Neural cell (in vitro differentiated cells): ENCODE data around the gene ARHGEF17. TPM values are rescaled to one million over a fixed set of nuclear protein-coding genes. Genes with fewer than 3 reads are reported as not detected.

ENCODE experiments used
- H2AFZ ChIP-seq: fragments of 200-600, 300-800 bp; sonication (generic), shearing (Covaris generic); 2 replicates; pipeline ENCODE4 v1.6.0; 2014; ENCODE audit warnings: low read depth, mild to moderate bottlenecking, antibody characterized with exemption, low read length, moderate library complexity
- H3F3A ChIP-seq: fragments of 200-600 bp; shearing (Covaris generic); 2 replicates; pipeline ENCODE4 v1.6.1; 2016; ENCODE audit warnings: mild to moderate bottlenecking, moderate library complexity, mixed read lengths, antibody characterized with exemption, low read length; ENCODE audit not compliant: insufficient read depth, poor library complexity, severe bottlenecking
- H3K27ac ChIP-seq: fragments of 200-600, 300-800 bp; sonication (generic), shearing (Covaris generic); 2 replicates; pipeline ENCODE4 v1.5.1; 2014; ENCODE audit warnings: mild to moderate bottlenecking, low read length, moderate library complexity
- H3K27me3 ChIP-seq: fragments of 300-800, 200-600 bp; sonication (generic), shearing (Covaris generic); 2 replicates; pipeline ENCODE4 v1.6.0; 2014; ENCODE audit warnings: mild to moderate bottlenecking, low read depth, low read length, moderate library complexity; ENCODE audit not compliant: insufficient read depth
- H3K36me3 ChIP-seq: fragments of 300-800, 200-600 bp; sonication (generic), shearing (Covaris generic); 2 replicates; pipeline ENCODE4 v1.5.1; 2014; ENCODE audit warnings: mild to moderate bottlenecking, antibody characterized with exemption, low read length, moderate library complexity; ENCODE audit not compliant: insufficient read depth
- H3K4me2 ChIP-seq: fragments of 300-800, 200-600 bp; sonication (generic), shearing (Covaris generic); 2 replicates; pipeline ENCODE4 v1.6.0; 2014; ENCODE audit warnings: mild to moderate bottlenecking, low read length
- H3K4me3 ChIP-seq: fragments of 300-800, 200-600 bp; sonication (generic), shearing (Covaris generic); 2 replicates; pipeline ENCODE4 v1.5.1; 2014; ENCODE audit warnings: mild to moderate bottlenecking, low read length, moderate library complexity
- H3K79me2 ChIP-seq: fragments of 200-600 bp; shearing (Covaris generic); replicated peaks from 2 replicates; pipeline ENCODE4 v1.6.0; 2014; ENCODE audit warnings: mild to moderate bottlenecking, low read length, moderate library complexity; ENCODE audit not compliant: insufficient read depth
- H3K9ac ChIP-seq: fragments of 300-800, 200-600 bp; sonication (generic), shearing (Covaris generic); 2 replicates; pipeline ENCODE4 v1.6.1; 2016; ENCODE audit warnings: mild to moderate bottlenecking, low read length, mixed read lengths
- H3K9me2 ChIP-seq: fragments of 200-600 bp; shearing (Covaris generic); 2 replicates; pipeline ENCODE4 v1.6.1; 2016; ENCODE audit warnings: mild to moderate bottlenecking, low read length, mixed read lengths; ENCODE audit not compliant: insufficient read depth
- H3K9me3 ChIP-seq: fragments of 200-600, 300-800 bp; sonication (generic), shearing (Covaris generic); 2 replicates; pipeline ENCODE4 v1.6.1; 2016; ENCODE audit warnings: mild to moderate bottlenecking, mixed run types, low read length, moderate library complexity, mixed read lengths
- H4K20me1 ChIP-seq: fragments of 200-600 bp; shearing (Covaris generic); 2 replicates; pipeline ENCODE4 v1.6.1; 2016; ENCODE audit warnings: mild to moderate bottlenecking, mixed run types; ENCODE audit not compliant: insufficient read depth
- EP300 ChIP-seq: fragments of 450-650 bp; conservative IDR thresholded peaks from 2 replicates; pipeline ENCODE4 v1.6.1; 2014; ENCODE audit warnings: antibody characterized with exemption, mild to moderate bottlenecking, moderate library complexity; ENCODE audit not compliant: poor library complexity, severe bottlenecking
- EZH2 ChIP-seq: fragments of 200-600, 300-800 bp; shearing (Covaris generic), sonication (generic); IDR thresholded peaks from 2 replicates; pipeline ENCODE4 v1.6.1; 2014; ENCODE audit warnings: antibody characterized with exemption, low read length, borderline replicate concordance, mild to moderate bottlenecking; ENCODE audit not compliant: insufficient read depth, poor library complexity, severe bottlenecking
- MXI1 ChIP-seq: fragments of 450-650 bp; conservative IDR thresholded peaks from 2 replicates; pipeline ENCODE4 v1.6.1; 2014; ENCODE audit warnings: antibody characterized with exemption, mild to moderate bottlenecking; ENCODE audit not compliant: poor library complexity, severe bottlenecking
- POLR2AphosphoS5 ChIP-seq: IDR thresholded peaks from 2 replicates; pipeline ENCODE4 v1.6.1; 2012
- RAD21 ChIP-seq: fragments of 450-650 bp; conservative IDR thresholded peaks from 2 replicates; pipeline ENCODE4 v1.6.1; 2014; ENCODE audit warnings: antibody characterized with exemption, mild to moderate bottlenecking, moderate library complexity
- SMC3 ChIP-seq: fragments of 450-650 bp; conservative IDR thresholded peaks from 2 replicates; pipeline ENCODE4 v1.6.1; 2014; ENCODE audit warnings: antibody characterized with exemption, mild to moderate bottlenecking, moderate library complexity; ENCODE audit not compliant: poor library complexity
- TAF1 ChIP-seq: IDR thresholded peaks from 2 replicates; pipeline ENCODE4 v1.6.1; 2012; ENCODE audit warnings: low read depth
- polyA plus RNA-seq: library from polyadenylated mRNA; depleted of rRNA; stranded (reverse); fragments of >200 nt; gene quantifications from 2 replicates; pipeline ENCODE4 v1.2.3, GENCODE V29; 2014
- TF ChIP-seq, protein P1 (sequence below): fragments of 450-650 bp; IDR thresholded peaks from 2 replicates; pipeline ENCODE4 v1.5.1; 2014; ENCODE audit warnings: antibody characterized with exemption, mild to moderate bottlenecking, moderate library complexity; ENCODE audit not compliant: poor library complexity, severe bottlenecking
- TF ChIP-seq, protein P2 (sequence below): IDR thresholded peaks from 2 replicates; pipeline ENCODE4 v1.6.1; 2012; ENCODE audit warnings: borderline replicate concordance

Gene ARHGEF17
- polyA plus RNA-seq, 1 donor from 2014 or later, result 7.9 TPM

DNA sequence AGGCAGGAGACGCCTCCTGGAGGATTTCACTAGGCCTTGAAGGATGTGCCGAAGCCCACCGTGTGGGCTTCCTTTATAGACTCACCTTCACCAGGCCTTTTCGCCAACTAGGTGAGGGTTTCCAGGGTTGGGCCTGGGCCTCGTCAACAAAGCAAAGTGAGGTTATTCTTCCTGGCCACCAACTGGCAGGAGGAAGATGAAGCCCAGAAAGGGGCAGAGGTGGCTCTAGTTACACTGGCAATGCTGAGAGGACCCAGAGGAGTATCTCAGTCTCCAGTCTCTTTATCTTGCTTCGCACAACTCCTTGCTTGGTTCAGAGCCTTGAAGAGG lies 67.7 kb downstream of the ARHGEF17 start:
- Histone ChIP-seq H3K36me3 (no peaks in the 10 kb centered on the region), H3K79me2 (no peaks in the 10 kb centered on the region), H4K20me1 (no peaks in the 10 kb centered on the region), H3F3A (no peaks in the 10 kb centered on the region), H3K27ac (no peak overlapping the region), H3K9me3 (no peaks in the 10 kb centered on the region), H3K27me3 (no peaks in the 10 kb centered on the region), H3K4me2 (no peak overlapping the region), H3K9me2 (no peaks in the 10 kb centered on the region), H2AFZ (no peak overlapping the region), H3K4me3 (peak overlapping the region; percentile 89), H3K9ac (peak overlapping the region; percentile 69)
- TF ChIP-seq MXI1 (no peak), SMC3 (no peak), EP300 (no peak), TAF1 (no peak), RAD21 (no peak), POLR2AphosphoS5 (no peak), EZH2 (no peak)
- TF ChIP-seq, protein P1, sequence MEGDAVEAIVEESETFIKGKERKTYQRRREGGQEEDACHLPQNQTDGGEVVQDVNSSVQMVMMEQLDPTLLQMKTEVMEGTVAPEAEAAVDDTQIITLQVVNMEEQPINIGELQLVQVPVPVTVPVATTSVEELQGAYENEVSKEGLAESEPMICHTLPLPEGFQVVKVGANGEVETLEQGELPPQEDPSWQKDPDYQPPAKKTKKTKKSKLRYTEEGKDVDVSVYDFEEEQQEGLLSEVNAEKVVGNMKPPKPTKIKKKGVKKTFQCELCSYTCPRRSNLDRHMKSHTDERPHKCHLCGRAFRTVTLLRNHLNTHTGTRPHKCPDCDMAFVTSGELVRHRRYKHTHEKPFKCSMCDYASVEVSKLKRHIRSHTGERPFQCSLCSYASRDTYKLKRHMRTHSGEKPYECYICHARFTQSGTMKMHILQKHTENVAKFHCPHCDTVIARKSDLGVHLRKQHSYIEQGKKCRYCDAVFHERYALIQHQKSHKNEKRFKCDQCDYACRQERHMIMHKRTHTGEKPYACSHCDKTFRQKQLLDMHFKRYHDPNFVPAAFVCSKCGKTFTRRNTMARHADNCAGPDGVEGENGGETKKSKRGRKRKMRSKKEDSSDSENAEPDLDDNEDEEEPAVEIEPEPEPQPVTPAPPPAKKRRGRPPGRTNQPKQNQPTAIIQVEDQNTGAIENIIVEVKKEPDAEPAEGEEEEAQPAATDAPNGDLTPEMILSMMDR, result no peak
- TF ChIP-seq, protein P2, sequence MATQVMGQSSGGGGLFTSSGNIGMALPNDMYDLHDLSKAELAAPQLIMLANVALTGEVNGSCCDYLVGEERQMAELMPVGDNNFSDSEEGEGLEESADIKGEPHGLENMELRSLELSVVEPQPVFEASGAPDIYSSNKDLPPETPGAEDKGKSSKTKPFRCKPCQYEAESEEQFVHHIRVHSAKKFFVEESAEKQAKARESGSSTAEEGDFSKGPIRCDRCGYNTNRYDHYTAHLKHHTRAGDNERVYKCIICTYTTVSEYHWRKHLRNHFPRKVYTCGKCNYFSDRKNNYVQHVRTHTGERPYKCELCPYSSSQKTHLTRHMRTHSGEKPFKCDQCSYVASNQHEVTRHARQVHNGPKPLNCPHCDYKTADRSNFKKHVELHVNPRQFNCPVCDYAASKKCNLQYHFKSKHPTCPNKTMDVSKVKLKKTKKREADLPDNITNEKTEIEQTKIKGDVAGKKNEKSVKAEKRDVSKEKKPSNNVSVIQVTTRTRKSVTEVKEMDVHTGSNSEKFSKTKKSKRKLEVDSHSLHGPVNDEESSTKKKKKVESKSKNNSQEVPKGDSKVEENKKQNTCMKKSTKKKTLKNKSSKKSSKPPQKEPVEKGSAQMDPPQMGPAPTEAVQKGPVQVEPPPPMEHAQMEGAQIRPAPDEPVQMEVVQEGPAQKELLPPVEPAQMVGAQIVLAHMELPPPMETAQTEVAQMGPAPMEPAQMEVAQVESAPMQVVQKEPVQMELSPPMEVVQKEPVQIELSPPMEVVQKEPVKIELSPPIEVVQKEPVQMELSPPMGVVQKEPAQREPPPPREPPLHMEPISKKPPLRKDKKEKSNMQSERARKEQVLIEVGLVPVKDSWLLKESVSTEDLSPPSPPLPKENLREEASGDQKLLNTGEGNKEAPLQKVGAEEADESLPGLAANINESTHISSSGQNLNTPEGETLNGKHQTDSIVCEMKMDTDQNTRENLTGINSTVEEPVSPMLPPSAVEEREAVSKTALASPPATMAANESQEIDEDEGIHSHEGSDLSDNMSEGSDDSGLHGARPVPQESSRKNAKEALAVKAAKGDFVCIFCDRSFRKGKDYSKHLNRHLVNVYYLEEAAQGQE, result no peak

DNA sequence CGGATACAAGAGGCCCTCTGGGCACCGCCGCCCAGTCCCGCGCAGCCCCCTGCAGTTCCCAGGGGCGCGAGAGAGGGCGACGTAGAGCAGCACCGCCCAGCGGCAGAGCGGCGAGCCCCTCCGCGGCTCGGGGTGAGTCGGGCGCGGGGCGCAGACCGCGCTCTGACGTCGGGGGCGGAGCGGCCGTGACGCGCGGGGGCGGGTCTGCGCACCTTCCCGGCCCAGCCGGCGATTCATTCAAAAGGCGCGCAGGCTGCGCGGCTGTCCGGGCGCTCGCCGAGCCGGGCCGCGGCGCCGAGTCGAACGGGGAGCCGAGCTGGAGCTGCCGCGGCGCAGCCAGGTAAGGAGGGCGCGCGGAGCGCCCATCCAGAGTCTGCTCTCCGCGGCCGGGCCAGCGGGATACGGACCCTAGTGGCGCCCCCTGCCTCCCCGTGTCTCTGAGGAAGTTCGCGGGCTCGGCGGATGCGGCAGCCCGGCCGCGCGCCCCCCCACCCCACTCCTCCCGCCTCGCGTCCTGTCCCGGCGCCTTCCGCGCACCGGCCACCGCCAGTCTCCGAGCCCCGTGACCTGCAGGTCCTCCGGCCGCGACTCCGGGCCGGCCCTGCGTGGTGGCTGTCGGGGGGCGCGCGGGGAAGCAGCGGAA lies 68.2 kb downstream of the ARHGEF17 start, which contains the start of gene RELT:
Gene RELT (plus strand): TSS at position 240 of the 643 bp plus-strand sequence. CDS start 12,738 bp downstream, outside the sequence.
- Histone ChIP-seq H3K9me3 (no peaks in the 10 kb centered on the region), H3F3A (no peaks in the 10 kb centered on the region), H4K20me1 (no peaks in the 10 kb centered on the region), H2AFZ (no peak within 1 kb of the TSS), H3K27ac (no peak within 1 kb of the TSS), H3K4me2 (peak within 1 kb of the TSS; percentile 18), H3K9me2 (no peaks in the 10 kb centered on the region), H3K79me2 (no peaks in the 10 kb centered on the region), H3K36me3 (no peaks in the 10 kb centered on the region), H3K4me3 (peak within 1 kb of the TSS; percentile 89), H3K9ac (peak within 1 kb of the TSS; percentile 69), H3K27me3 (no peaks in the 10 kb centered on the region)
- TF ChIP-seq EZH2 (no peak), POLR2AphosphoS5 (peak; percentile 76), MXI1 (peak; percentile 78), TAF1 (peak; percentile 50), SMC3 (peak; percentile 66), RAD21 (peak; percentile 60), EP300 (peak; percentile 62)
- TF ChIP-seq, protein P2, result peak; percentile 55
- TF ChIP-seq, protein P1, result peak; percentile 98
